Posterior cingulate gyrus (tissue), 11 donors: ENCODE measurements around the gene TASL.
"Not testable (repeated sequence)": the region's sequence is repeated elsewhere in the genome, so short reads cannot be mapped to it uniquely, and the experiment has no call there.

ENCODE experiments used
- DNase-seq, 10 donors: peaks; one replicate each; pipeline versions ENCODE4 v3.0.0 to v3.0.0-alpha.2; 2020 to 2021; ENCODE audit warnings: mixed read lengths in 3 of 10
- intact Hi-C: fragments of 100-400 bp; cut with DNase I; formaldehyde crosslinking; loops from one replicate; pipeline ENCODE4 v1.15.1; 2023

TASL gene

GRCh38 chrX:30580641-30581040 is 3.1 kb upstream of the TASL start:
- no peak for DNase-seq
- intact Hi-C loops = no loop called here

- no peak for DNase-seq
Observed at GRCh38 chrX:30576881-30577280, 685 bp downstream of the TASL start.

GRCh38 chrX:30573125-30573524 is 4.4 kb downstream of the TASL start:
- intact Hi-C loops = no loop called here
- DNase-seq = no peak

More at GRCh38 chrX:30576881-30577280, 685 bp downstream of the TASL start:
- intact Hi-C loops = no loop called here

GRCh38 chrX:30572678-30573077 is 4.9 kb downstream of the TASL start:
- intact Hi-C loops = no loop called here
- DNase-seq = no peak

- intact Hi-C loops = no loop called here
- DNase-seq = no peak
Observed at GRCh38 chrX:30572004-30572403, 5.6 kb downstream of the TASL start.

GRCh38 chrX:30570505-30570904 is 7.1 kb downstream of the TASL start:
- no peak for DNase-seq
- intact Hi-C loops = loop anchor here (2.0 kb wide), 1 partner anchor 142 kb away; no protein-coding TSS in a partner anchor

- intact Hi-C loops = no loop called here
- DNase-seq = no peak
Observed at GRCh38 chrX:30568136-30568535, 9.4 kb downstream of the TASL start.

GRCh38 chrX:30563070-30563469 is 14.5 kb downstream of the TASL start:
- DNase-seq, intact Hi-C loops: not testable (repeated sequence)

GRCh38 chrX:30561191-30561590 is 16.4 kb downstream of the TASL start:
- no peak for DNase-seq
- intact Hi-C loops = no loop called here

GRCh38 chrX:30538271-30538670 is 39.3 kb downstream of the TASL start:
- intact Hi-C loops = no loop called here
- DNase-seq = no peak

GRCh38 chrX:30533835-30534234 is 43.7 kb downstream of the TASL start:
- intact Hi-C loops = no loop called here
- no peak for DNase-seq

GRCh38 chrX:30533266-30533665 is 44.3 kb downstream of the TASL start:
- no peak for DNase-seq
- intact Hi-C loops = no loop called here

- intact Hi-C loops = no loop called here
Observed at GRCh38 chrX:30530606-30531005, 47.0 kb downstream of the TASL start.

GRCh38 chrX:30525732-30526131 is 51.8 kb downstream of the TASL start:
- intact Hi-C loops = no loop called here

More at GRCh38 chrX:30530606-30531005, 47.0 kb downstream of the TASL start:
- DNase-seq = no peak

GRCh38 chrX:30521440-30522182 is 56.0 kb downstream of the TASL start:
- no peak for DNase-seq
- intact Hi-C loops = no loop called here

More at GRCh38 chrX:30525732-30526131, 51.8 kb downstream of the TASL start:
- DNase-seq = no peak

- no peak for DNase-seq
- intact Hi-C loops = no loop called here
Observed at GRCh38 chrX:30513284-30513683, 64.3 kb downstream of the TASL start.
